Astrocyte of the cerebellum (primary cell): ENCODE data around the gene CTSC.

Experiments used
- DNase-seq: peaks from one replicate; pipeline ENCODE4 v3.0.0-alpha.2; 2011; ENCODE audit warnings: low read depth
- H3K4me3 ChIP-seq: 2 replicates; pipeline ENCODE4 v1.5.1; 2011; ENCODE audit warnings: mild to moderate bottlenecking, low read depth, low read length, moderate library complexity
- in situ Hi-C: cut with HindIII; loops from 2 replicates; pipeline ENCODE4 v1.10.0; 2017; ENCODE audit warnings: low sequenced_read_pairs
- TF ChIP-seq, protein P1 (sequence below): IDR thresholded peaks from 2 replicates; pipeline ENCODE4 v1.5.1; 2012; ENCODE audit warnings: low read length, low read depth, moderate library complexity, mild to moderate bottlenecking; ENCODE audit errors: missing control alignments

The CTSC gene

GRCh38 chr11:88377646-88378045 is 40.1 kb upstream of the CTSC start:
- TF ChIP-seq, protein P1, sequence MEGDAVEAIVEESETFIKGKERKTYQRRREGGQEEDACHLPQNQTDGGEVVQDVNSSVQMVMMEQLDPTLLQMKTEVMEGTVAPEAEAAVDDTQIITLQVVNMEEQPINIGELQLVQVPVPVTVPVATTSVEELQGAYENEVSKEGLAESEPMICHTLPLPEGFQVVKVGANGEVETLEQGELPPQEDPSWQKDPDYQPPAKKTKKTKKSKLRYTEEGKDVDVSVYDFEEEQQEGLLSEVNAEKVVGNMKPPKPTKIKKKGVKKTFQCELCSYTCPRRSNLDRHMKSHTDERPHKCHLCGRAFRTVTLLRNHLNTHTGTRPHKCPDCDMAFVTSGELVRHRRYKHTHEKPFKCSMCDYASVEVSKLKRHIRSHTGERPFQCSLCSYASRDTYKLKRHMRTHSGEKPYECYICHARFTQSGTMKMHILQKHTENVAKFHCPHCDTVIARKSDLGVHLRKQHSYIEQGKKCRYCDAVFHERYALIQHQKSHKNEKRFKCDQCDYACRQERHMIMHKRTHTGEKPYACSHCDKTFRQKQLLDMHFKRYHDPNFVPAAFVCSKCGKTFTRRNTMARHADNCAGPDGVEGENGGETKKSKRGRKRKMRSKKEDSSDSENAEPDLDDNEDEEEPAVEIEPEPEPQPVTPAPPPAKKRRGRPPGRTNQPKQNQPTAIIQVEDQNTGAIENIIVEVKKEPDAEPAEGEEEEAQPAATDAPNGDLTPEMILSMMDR, result no peak
- no peak overlapping the region for H3K4me3 ChIP-seq
- DNase-seq, result no peak
- in situ Hi-C loops, result no loop called here

GRCh38 chr11:88377144-88377543 is 39.6 kb upstream of the CTSC start:
- no peak overlapping the region for H3K4me3 ChIP-seq
- in situ Hi-C loops, result no loop called here
- TF ChIP-seq, protein P1, result no peak
- DNase-seq, result no peak

DNA sequence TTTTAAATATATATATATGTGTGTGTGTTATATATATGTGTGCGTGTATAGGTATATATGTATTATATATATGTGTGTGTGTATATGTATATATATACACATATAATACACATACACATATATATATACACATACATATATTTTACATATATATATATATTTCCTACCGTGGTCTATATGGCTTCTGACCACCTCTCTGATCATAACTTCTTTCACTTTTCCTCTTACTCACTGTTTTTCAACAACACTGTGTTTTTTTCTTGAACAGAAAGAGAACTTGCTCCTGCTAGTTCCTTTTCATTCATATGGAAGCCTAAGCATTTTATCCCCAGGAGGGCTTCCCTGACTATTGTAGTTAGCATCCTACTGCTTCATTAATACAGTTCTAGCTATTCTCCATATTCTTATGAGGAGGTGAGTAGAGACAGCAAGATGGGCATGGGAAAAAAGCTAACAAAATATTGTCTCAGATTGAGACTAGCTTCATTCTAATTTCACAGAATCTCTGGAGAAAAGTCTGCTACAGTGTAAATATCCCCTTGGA is 38.5 kb upstream of the CTSC start:
- TF ChIP-seq, protein P1, result no peak
- no peak overlapping the region for H3K4me3 ChIP-seq
- DNase-seq, result no peak
- in situ Hi-C loops, result no loop called here

DNA sequence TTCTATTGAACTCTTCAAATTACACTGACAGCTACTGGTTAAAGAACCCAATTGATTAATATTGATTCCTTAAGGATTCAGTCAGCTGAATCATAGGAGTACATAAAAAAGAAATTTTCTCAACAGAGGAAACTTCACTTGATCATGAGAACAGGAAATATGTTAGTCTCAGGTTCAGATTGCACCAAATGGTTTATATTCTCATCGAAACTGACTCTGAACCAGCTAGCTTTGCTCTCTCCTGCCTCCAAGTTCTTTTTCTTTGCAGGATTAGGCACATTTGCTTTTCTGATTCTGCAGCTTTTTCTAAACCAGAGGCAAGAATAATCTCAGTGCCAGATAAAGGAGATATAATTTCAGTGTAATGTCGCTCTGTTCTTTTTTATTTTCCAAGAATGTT is 33.2 kb upstream of the CTSC start:
- H3K4me3 ChIP-seq, result no peak overlapping the region
- DNase-seq, result no peak
- in situ Hi-C loops, result no loop called here
- TF ChIP-seq, protein P1, result no peak

GRCh38 chr11:88367310-88367709 is 29.8 kb upstream of the CTSC start:
- H3K4me3 ChIP-seq, result no peak overlapping the region
- no peak for DNase-seq
- in situ Hi-C loops, result no loop called here
- TF ChIP-seq, protein P1, result no peak

DNA sequence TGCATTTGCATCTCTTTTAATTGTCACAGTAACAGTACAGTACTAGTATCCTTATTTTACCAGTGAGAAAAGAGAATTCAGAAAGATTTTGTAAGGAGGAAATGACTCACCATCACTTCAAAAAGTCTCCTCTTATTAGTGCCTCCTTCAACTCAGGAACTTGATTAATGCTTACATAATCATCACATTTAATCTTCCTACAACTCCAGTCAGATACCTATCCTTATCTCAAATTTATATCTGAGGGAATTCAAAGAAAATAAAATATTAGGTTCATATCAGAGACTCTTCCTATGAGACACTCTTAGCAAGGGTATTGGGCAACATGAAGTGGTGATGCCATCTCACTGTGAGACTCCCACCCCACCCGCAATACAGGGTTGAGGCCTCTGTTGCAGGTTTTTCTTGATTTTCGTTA is 26.1 kb upstream of the CTSC start:
- in situ Hi-C loops, result no loop called here
- TF ChIP-seq, protein P1, result no peak
- H3K4me3 ChIP-seq, result no peak overlapping the region
- DNase-seq, result no peak

DNA sequence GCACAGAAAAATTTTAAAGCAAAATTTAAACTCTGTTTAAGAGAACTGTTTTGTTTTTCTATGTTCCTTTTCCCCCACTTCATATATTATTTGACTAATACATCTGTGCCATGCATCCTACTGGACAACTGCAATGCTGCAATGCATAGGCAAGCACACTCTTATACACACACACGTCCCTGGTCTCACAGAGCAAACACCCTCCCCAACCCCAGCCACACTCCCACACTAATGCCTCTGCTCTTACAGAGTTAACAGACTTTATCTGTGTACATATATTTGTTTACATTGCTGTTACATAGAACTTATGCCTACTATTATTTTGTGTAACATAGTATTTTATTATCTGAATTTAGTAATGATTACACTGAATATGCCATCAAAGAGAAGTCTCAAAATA is 25.5 kb upstream of the CTSC start:
- in situ Hi-C loops, result no loop called here

More for the DNA sequence above, 25.5 kb upstream of the CTSC start:
- no peak for DNase-seq
- TF ChIP-seq, protein P1, result no peak
- H3K4me3 ChIP-seq, result no peak overlapping the region
